K562 (cell line): Measurements from ENCODE around the gene CTCF. TPM values are rescaled to one million over a fixed set of nuclear protein-coding genes. Genes with fewer than 3 reads are reported as not detected.

ENCODE experiments used
- BMI1 ChIP-seq: fragments of 150-350 bp; IDR thresholded peaks from 2 replicates; pipeline ENCODE4 v1.6.1; 2014; ENCODE audit warnings: low read length
- EGR1 ChIP-seq: fragments of 450-650 bp; conservative IDR thresholded peaks from 2 replicates; pipeline ENCODE4 v1.6.1; 2017; ENCODE audit warnings: mild to moderate bottlenecking
- EWSR1 ChIP-seq: fragments of 450-650 bp; IDR thresholded peaks from 2 replicates; pipeline ENCODE4 v1.6.1; 2018; ENCODE audit warnings: borderline replicate concordance, mild to moderate bottlenecking, low read depth, moderate library complexity; ENCODE audit not compliant: partially characterized antibody
- HSF4 ChIP-seq: fragments of 250-450 bp; sonication (Bioruptor Pico); IDR thresholded peaks from 2 replicates; pipeline ENCODE4 v2.1.2; 2022; ENCODE audit warnings: mild to moderate bottlenecking, moderate library complexity, borderline replicate concordance
- MTA1 ChIP-seq: fragments of 450-650 bp; IDR thresholded peaks from 2 replicates; pipeline ENCODE4 v1.6.1; 2017; ENCODE audit warnings: borderline replicate concordance
- NBN ChIP-seq: fragments of 450-650 bp; IDR thresholded peaks from 2 replicates; pipeline ENCODE4 v1.6.1; 2016; ENCODE audit warnings: low read depth, mild to moderate bottlenecking
- NFXL1 ChIP-seq: fragments of 450-650 bp; formaldehyde crosslinking; IDR thresholded peaks from 2 replicates; pipeline ENCODE4 v1.4.0; 2021; ENCODE audit warnings: mild to moderate bottlenecking
- PYGO2 ChIP-seq: fragments of 450-650 bp; IDR thresholded peaks from 2 replicates; pipeline ENCODE4 v1.6.1; 2016; ENCODE audit warnings: mild to moderate bottlenecking, missing genetic modification characterization, moderate library complexity, missing compliant biosample characterization
- ZFPM2 ChIP-seq: fragments of 250-450 bp; sonication (Bioruptor Pico); IDR thresholded peaks from 2 replicates; pipeline ENCODE4 v1.5.1; 2022; ENCODE audit warnings: mild to moderate bottlenecking
- ZNF175 ChIP-seq: fragments of 200-800 bp; sonication (Bioruptor generic); IDR thresholded peaks from 2 replicates; pipeline ENCODE4 v1.6.1; 2016; ENCODE audit warnings: low read depth, mild to moderate bottlenecking, missing genetic modification characterization, missing compliant biosample characterization
- ZNF318 ChIP-seq, 2 experiments: fragments of 450-650 bp; IDR thresholded peaks; 2 replicates each; pipeline ENCODE4 v1.6.1; 2016; ENCODE audit warnings: mild to moderate bottlenecking in 2 of 2, borderline replicate concordance in 1 of 2, low read depth in 1 of 2, moderate library complexity in 1 of 2
- ZNF436 ChIP-seq: fragments of 250-450, 450-650 bp; sonication (Bioruptor Pico); formaldehyde crosslinking; IDR thresholded peaks from 2 replicates; pipeline ENCODE4 v1.7.0; 2020; ENCODE audit warnings: mild to moderate bottlenecking
- ZNF449 ChIP-seq: fragments of 250-450 bp; sonication (Bioruptor Pico); IDR thresholded peaks from 2 replicates; pipeline ENCODE4 v1.8.0; 2022; ENCODE audit warnings: moderate library complexity, mild to moderate bottlenecking, inconsistent platforms
- ZNF609 ChIP-seq: sonication (generic); formaldehyde crosslinking; IDR thresholded peaks from 2 replicates; pipeline ENCODE4 v1.8.1; 2023; ENCODE audit warnings: missing genetic modification reagents, mild to moderate bottlenecking, borderline replicate concordance
- ZNF717 ChIP-seq: fragments of 250-450 bp; sonication (Bioruptor Pico); IDR thresholded peaks from 2 replicates; pipeline ENCODE4 v1.5.0; 2021
- polyA plus RNA-seq, 8 experiments: library from polyadenylated mRNA; depleted of rRNA in 4 of 8; stranded (reverse) in 5 of 8; unstranded in 3 of 8; fragments of >200 nt; fragmentation: Nextera tagmentation in 2 of 8; fragmentation: Illumina TruSeq in 1 of 8; extraction: Ambion mirVana in 2 of 8; extraction: Trizol in 1 of 8; gene quantifications; 2 replicates each; pipeline versions ENCODE4 v1.2.1 to v1.2.3, GENCODE V29; 2011 to 2014; ENCODE audit warnings: inconsistent platforms in 1 of 8, missing spikeins in 1 of 8
- total RNA-seq, 7 experiments: library from RNA; depleted of rRNA in 6 of 7; stranded (reverse); fragments of >200 nt in 6 of 7; fragmentation: Illumina TruSeq in 2 of 7; extraction: Trizol in 2 of 7; gene quantifications; 2 replicates each; pipeline versions ENCODE4 v1.2.1 to v1.2.3, GENCODE V29; 2011 to 2021; ENCODE audit warnings: low replicate concordance in 1 of 7

CTCF gene
- total and polyA plus RNA-seq, 9 of the 15 experiments (the other 6 are each of a cell fraction or from before 2014, with no cell fraction given) = 7.8 to 49.2 (median 33.9) TPM

- TF ChIP-seq BMI1 (no peak), ZNF717 (CRISPR knock-in tag) (no peak), ZNF449 (no peak), HSF4 (no peak), ZNF175 (no peak), ZNF436 (no peak), PYGO2 (tag) (no peak), NBN (0 out of 2 replicates have a peak, but pooled peaks have one; percentile 23), ZNF609 (CRISPR knock-in tag) (no peak), NFXL1 (CRISPR knock-in tag) (no peak), MTA1 (peak; percentile 96), ZNF318 (IDR thresholded peaks at IDR 0.05; ENCODE audit: borderline replicate concordance in 1 of 2, low read depth in 1 of 2) (no peak), ZFPM2 (CRISPR knock-in tag) (no peak), EWSR1 (no peak), EGR1 (peak; percentile 73)
Observed at GRCh38 chr16:67660564-67661028, 98.3 kb downstream of the CTCF start, which contains the start of gene PARD6A (continued).
